Medulla oblongata (tissue), 1 donor: ENCODE measurements around the gene MAG.

Source experiments
- DNase-seq: peaks from one replicate; pipeline ENCODE4 v3.0.0-alpha.2; 2015; ENCODE audit errors: extremely low spot score

Gene MAG

GRCh38 chr19:35298561-35298972 is 6.6 kb downstream of the MAG start:
- DNase-seq = no peak

- DNase-seq = no peak
Measured at GRCh38 chr19:35299523-35300338, 7.8 kb downstream of the MAG start.

GRCh38 chr19:35300339-35300649 is 8.3 kb downstream of the MAG start:
- DNase-seq = no peak

GRCh38 chr19:35301961-35302360 is 10.0 kb downstream of the MAG start:
- no peak for DNase-seq

GRCh38 chr19:35302446-35302845 is 10.5 kb downstream of the MAG start:
- DNase-seq = no peak

GRCh38 chr19:35303357-35303915 is 11.5 kb downstream of the MAG start:
- no peak for DNase-seq

- no peak for DNase-seq
Measured at GRCh38 chr19:35304036-35304435, 12.1 kb downstream of the MAG start.

- DNase-seq = no peak
Measured at GRCh38 chr19:35305181-35305580, 13.2 kb downstream of the MAG start.

DNA sequence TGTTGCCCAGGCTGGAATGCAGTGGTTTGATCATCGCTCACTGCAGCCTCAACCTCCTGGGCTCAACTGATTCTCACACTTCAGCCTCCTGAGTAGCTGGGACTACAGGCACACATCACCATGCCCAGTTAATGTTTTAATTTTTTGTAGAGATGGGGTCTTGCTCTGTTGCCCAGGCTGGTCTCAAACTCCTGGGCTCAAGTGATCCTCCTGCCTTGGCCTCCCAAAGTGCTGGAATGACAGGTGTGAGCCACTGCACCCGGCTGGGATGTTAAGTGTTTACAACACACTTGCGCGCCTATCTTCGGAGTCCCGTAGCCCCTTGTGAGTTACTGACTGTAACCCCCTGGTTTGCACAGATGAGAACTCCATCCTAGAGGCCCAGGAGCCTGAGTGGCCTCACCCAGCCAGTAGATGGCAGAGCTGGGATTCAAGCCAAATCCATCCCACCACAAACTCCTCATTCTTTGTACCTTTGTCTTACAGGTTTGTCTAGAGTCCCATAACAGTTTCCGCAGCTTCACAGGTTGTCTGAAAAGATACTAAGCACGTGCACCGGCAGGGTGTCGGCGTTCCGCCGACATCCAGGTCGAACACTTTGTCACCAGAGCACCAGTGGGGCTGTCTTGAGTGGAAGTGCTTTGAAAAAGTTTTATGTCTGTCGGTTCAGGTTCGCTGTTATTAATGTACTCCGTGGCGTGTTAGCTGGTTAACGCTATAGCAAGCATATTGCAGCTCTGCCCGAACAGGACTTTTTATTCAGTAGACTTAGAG is 14.7 kb downstream of the MAG start:
- no peak for DNase-seq

- DNase-seq = no peak
Measured at GRCh38 chr19:35307931-35308330, 16.0 kb downstream of the MAG start.

DNA sequence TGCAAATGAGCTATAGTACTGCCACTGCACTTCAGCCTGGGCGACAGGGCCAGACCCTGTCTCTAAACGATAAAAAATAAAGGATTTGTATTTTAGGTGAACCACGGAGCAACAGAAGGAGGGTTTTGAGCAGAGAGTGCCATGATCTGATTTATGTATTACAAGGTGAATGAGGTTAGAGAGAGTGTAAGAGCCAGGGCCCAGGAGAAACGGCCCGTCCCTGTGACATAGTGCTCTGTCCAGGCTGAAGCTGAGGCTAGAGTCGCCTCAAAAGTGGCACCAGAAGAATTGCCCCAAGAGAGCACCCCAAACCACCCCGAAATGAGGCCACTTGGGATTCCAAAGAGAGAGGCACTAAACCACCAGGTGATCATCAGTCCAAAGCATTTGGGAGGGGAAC is 16.9 kb downstream of the MAG start:
- DNase-seq = no peak

GRCh38 chr19:35309481-35310279 is 17.7 kb downstream of the MAG start:
- no peak for DNase-seq

- no peak for DNase-seq
Measured at GRCh38 chr19:35310331-35310730, 18.4 kb downstream of the MAG start.

- DNase-seq = no peak
Measured at GRCh38 chr19:35310811-35311465, 19.0 kb downstream of the MAG start.

GRCh38 chr19:35311901-35312665 is 20.1 kb downstream of the MAG start:
- DNase-seq = no peak

- no peak for DNase-seq
Measured at GRCh38 chr19:35313587-35313986, 21.6 kb downstream of the MAG start.

GRCh38 chr19:35314031-35314430 is 22.1 kb downstream of the MAG start:
- no peak for DNase-seq

- DNase-seq = no peak
Measured at GRCh38 chr19:35314858-35315470, 23.0 kb downstream of the MAG start.

GRCh38 chr19:35315883-35316282 is 23.9 kb downstream of the MAG start:
- DNase-seq = no peak

GRCh38 chr19:35316560-35316959 is 24.6 kb downstream of the MAG start:
- DNase-seq = no peak
